C4-2B (cell line): ENCODE data around the gene EIF4G1.

Experiments
- ZFX ChIP-seq: fragments of 450-650 bp; IDR thresholded peaks from 2 replicates; pipeline ENCODE4 v1.6.1; 2017
- TF ChIP-seq, protein P1 (sequence below): fragments of 450-650 bp; conservative IDR thresholded peaks from 2 replicates; pipeline ENCODE4 v1.5.1; 2017; ENCODE audit warnings: mild to moderate bottlenecking

DNA sequence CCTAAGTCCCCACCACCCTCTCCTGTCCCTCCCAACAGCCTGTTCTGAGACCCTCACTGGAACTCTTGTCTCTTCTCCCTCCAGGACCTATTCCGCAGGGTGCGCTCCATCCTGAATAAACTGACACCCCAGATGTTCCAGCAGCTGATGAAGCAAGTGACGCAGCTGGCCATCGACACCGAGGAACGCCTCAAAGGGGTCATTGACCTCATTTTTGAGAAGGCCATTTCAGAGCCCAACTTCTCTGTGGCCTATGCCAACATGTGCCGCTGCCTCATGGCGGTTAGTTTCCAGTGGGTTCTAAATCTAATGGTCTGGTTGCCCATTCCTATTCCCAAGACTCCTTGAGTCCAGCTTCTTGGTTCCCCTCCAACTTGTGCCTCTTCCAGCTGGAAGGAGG, 9.3 kb downstream of the EIF4G1 start:
- TF ChIP-seq, protein P1, sequence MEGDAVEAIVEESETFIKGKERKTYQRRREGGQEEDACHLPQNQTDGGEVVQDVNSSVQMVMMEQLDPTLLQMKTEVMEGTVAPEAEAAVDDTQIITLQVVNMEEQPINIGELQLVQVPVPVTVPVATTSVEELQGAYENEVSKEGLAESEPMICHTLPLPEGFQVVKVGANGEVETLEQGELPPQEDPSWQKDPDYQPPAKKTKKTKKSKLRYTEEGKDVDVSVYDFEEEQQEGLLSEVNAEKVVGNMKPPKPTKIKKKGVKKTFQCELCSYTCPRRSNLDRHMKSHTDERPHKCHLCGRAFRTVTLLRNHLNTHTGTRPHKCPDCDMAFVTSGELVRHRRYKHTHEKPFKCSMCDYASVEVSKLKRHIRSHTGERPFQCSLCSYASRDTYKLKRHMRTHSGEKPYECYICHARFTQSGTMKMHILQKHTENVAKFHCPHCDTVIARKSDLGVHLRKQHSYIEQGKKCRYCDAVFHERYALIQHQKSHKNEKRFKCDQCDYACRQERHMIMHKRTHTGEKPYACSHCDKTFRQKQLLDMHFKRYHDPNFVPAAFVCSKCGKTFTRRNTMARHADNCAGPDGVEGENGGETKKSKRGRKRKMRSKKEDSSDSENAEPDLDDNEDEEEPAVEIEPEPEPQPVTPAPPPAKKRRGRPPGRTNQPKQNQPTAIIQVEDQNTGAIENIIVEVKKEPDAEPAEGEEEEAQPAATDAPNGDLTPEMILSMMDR: no peak
- no peak for TF ChIP-seq ZFX
